G401.6 (cell line): Measurements from ENCODE around the gene KIAA1328.

ENCODE experiments used
- FAIRE-seq: peaks from 2 replicates; lab custom pipeline; 2012; peaks lifted over from hg19 to GRCh38; lab: Jason Lieb, UNC

Gene KIAA1328

GRCh38 chr18:37222354-37222998, 393.5 kb downstream of the KIAA1328 start:
- no peak for FAIRE-seq

DNA sequence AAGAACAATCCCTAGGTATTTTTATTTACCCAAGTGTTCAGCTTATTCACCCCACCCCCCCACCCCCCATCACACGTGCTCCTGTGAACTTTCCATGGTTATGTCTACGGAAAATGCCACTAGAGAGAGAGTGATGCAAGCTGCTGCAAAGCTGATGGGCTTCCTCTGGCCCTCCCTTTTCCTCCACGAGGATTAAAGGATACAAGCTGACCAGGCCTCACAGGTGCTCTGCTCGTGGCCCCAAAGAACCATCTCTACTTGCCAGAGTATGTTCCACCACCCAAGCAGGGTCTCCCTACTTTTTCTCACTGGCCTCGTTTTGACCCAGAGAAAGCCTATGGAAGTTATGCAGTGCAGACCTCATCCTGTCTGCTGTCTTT, 394.1 kb downstream of the KIAA1328 start:
- FAIRE-seq = no peak

DNA sequence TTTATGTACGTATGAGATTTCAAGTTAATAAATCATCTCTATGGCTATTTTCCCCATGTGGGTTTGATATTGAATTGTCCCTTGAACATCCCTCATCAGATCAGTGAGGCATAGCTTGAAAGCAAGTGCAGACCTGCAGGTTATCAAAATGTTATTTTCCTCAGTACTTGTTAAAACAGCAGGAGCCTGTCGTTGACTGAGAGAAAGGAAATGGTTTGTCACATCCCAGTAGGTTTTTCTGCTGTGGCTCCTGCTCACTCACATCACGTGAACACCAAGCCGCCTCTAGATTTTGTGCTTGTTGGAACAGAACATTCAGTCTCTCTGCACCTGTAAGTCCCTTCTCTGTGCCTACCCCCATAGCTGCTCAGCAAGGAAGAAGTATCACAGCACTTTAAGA, 396.4 kb downstream of the KIAA1328 start:
- no peak for FAIRE-seq

- FAIRE-seq = no peak
Measured at GRCh38 chr18:37230768-37231167, 401.8 kb downstream of the KIAA1328 start.

- no peak for FAIRE-seq
Measured at GRCh38 chr18:37231251-37231650, 402.3 kb downstream of the KIAA1328 start.

DNA sequence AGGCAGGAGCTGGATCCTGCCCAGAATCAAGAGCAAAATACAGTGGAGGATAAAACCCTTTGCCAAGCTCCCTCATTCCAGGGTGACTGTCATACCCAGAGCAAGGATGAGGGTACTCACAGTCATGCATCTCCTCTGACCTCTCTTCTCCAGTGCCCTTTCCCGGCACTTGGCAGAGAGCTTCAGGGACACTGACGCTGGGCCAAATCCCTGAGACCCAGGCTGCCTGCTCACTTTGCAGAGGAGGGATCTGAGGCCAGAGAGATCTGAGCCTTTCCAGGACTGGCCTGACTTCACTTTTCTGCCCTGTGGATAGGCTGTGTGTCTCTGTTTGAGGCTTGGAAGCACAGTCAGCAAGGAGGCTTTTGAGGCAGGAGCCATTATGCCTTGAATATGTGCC, 406.7 kb downstream of the KIAA1328 start:
- no peak for FAIRE-seq

GRCh38 chr18:37238282-37239108, 409.6 kb downstream of the KIAA1328 start:
- no peak for FAIRE-seq

DNA sequence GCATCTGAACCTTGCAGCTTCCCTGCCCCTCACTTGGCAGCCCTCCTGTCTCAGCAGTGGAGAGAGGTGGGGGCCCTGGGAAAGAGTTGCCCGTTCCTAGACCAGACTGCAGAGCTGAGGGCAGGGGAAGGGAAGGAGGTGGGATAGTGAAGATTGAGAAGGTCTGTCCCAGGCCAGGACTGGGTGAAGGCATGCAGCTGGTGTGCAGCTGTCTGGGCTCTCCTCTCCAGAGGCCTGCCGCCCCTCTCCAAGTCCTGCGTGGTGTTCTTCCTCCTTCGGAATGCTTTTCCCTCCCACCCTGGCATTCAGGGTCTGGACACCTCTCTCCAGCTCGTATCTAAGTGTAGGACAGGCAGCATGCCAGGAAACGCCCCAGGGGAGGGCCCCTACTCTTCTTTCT, 413.2 kb downstream of the KIAA1328 start:
- FAIRE-seq = no peak

- FAIRE-seq = no peak
Measured at GRCh38 chr18:37242826-37243560, 414.1 kb downstream of the KIAA1328 start.

DNA sequence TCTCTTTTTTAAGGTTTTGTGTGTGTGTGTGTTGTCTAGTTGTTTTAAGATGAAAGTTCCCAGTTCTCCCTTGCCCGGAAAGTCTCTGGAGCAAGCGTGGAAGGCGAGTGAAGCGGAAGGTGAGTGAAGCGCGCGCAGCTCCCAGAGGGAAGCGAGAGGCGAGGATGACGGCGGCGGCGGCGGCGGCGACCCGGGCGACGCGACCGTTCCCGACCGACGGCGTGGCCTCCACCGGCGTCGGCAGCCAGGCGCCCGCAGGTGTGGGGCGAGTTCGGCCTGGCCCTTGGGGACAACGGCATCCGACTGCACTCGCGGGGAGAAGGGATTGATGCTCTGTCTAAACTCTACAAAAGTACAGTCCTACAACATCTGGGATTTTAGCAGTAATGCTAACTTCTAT, 414.8 kb downstream of the KIAA1328 start:
- FAIRE-seq = no peak

DNA sequence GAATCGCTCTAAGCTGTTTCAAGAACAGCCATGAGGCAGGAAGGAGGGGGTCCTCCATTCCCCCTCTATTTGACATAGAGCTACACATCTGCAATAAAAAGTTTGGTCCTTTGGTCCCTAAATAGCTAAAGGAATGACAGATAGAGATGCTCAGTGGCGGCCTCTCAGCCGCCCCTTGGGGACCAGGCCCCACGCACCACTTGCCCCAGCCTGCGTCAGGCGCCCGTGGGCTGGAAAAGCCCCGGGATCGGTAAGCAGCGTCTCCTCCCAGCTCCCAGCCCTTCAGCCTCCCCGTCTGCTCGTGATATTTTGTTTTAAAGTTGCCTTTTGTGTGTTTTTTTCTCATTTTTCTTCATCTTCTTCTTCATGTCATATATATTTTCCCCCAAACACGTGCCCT, 415.7 kb downstream of the KIAA1328 start:
- FAIRE-seq = no peak

DNA sequence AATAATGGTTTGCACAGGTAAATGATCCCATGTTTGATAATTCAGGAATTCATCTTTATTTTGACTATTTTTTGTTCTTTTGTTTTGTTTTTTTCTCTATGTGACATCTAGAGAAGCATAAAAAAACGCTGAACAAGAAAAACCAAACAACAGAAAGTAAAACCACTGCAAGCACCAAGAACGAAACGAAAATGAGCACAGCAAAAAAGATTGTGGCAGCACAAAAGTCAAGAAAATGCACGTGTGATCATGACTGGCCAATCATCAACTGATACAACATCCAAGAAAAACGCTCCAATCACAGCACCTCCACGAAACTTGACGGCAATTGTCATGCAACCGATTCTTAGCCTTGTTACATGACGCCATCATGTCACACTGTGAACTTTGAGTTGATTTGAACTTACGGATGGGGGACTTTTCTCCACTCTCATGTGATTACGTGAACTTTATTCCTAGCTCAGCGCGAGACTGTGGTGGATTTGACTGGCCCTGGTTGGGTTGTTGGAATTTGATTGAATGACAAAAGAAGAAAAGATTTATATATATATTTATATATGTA, 417.9 kb downstream of the KIAA1328 start:
- no peak for FAIRE-seq

DNA sequence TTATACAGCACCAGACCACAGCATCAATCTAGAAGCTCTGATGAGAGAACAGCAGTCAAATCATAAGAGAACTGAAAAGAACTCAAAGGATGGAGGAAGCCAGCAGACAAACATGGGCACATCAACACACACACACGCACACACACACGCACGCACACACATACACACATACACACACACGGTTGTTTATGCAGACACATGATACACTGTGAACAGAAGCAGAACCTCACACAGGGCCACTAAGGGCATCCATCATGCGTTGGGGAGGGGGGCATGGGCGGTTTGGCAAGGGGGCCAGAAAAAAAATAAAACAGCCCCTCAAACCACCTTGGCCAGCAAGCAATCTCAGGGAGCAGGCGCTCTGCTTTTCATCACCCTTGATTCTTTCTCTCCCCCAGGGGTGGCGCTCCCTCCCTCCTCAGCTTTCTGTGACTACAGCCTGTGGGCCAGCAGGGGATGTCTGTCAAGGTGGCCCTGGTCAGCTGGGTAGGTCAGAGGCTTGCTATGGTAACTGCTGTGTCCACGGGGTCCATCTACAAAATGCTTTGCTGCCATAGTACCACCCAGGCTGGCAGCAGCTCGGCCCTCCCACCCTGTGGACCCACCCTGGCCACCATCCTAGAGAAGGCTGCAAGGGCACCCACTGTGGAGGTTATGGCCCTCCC, 418.7 kb downstream of the KIAA1328 start:
- FAIRE-seq = no peak

GRCh38 chr18:37248281-37248680, 419.4 kb downstream of the KIAA1328 start:
- no peak for FAIRE-seq

GRCh38 chr18:37249171-37249886, 420.4 kb downstream of the KIAA1328 start:
- FAIRE-seq = no peak

DNA sequence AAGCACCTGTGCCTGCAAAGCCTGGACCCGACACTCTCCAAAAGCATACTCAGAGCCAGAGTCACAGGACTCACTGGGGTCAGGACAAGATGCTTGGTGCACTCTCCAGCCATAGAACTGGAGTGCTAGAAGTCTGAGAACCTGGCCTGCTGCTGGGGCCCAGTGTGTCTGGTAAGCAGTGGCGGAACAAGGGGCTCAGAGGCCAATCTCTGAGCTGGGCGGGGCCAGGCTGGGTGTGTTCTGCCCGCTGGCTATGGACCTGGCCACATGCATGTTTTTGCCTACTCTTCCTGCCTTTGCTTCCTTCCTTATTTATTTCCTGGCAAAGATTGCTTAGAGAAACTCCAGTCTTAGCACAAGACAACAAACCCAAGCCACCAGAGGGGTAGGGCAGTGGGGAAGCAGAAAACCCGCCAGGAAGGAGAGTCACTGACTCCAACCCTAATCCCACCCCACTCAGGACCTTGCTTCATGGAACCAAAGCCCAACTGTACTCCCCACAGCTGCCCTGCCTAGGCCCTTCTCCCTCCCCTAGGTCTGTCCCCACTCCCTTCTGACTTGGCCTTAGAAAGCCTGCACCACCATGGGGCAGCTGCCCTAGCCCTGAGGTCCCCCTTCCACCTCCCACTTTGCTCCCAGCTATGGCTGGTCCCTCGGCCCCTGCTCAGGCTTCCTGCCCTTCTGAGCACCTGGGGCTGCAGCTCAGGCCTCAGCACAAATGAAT, 421.1 kb downstream of the KIAA1328 start:
- FAIRE-seq = no peak

GRCh38 chr18:37251679-37252078, 422.8 kb downstream of the KIAA1328 start:
- no peak for FAIRE-seq

DNA sequence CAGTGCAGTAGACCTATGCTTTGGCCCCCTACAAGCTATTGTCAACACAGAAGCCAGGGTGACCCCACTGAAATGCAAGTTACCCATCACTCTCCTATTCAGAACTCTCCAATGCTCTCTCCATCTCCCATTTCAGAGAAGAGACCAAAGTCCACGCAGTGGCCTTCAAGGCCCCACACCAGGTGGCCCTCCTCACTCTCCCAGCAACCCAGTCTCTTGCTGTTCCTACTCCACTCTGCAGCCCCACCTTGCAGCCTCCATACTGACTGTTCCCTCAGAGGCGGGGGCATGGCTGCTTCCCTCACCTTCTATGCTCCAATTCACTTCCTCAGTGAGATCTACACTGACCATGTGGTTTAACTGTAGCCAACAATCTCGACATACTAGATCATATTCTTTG, 423.4 kb downstream of the KIAA1328 start:
- FAIRE-seq = no peak

GRCh38 chr18:37252854-37253393, 424.0 kb downstream of the KIAA1328 start:
- FAIRE-seq = no peak

GRCh38 chr18:37253394-37254235, 424.7 kb downstream of the KIAA1328 start:
- FAIRE-seq = no peak
